Endothelial cell (in vitro differentiated cells): ENCODE results near the gene IL33. TPM values are rescaled to one million over a fixed set of nuclear protein-coding genes. Genes with fewer than 3 reads are reported as not detected.
A peak's percentile ranks its signal among the peaks of the same experiment; 100 is the strongest.

Experiments used
- DNase-seq: peaks from one replicate; pipeline ENCODE4 v3.0.0; 2021; ENCODE audit warnings: low spot score
- H3K27ac Mint-ChIP-seq: one replicate; pipeline ENCODE4 v1.8.0; 2021; ENCODE audit warnings: mixed read lengths, inconsistent platforms; ENCODE audit not compliant: unreplicated experiment
- H3K27me3 Mint-ChIP-seq: one replicate; pipeline ENCODE4 v1.8.0; 2021; ENCODE audit warnings: mild to moderate bottlenecking, moderate library complexity, mixed read lengths, inconsistent platforms; ENCODE audit not compliant: unreplicated experiment
- H3K36me3 Mint-ChIP-seq: one replicate; pipeline ENCODE4 v1.8.0; 2021; ENCODE audit warnings: mild to moderate bottlenecking, low read depth, mixed read lengths, inconsistent platforms; ENCODE audit not compliant: unreplicated experiment
- H3K4me1 Mint-ChIP-seq: one replicate; pipeline ENCODE4 v1.8.0; 2021; ENCODE audit warnings: mild to moderate bottlenecking, mixed read lengths, inconsistent platforms; ENCODE audit not compliant: unreplicated experiment
- H3K4me3 Mint-ChIP-seq: one replicate; pipeline ENCODE4 v1.8.0; 2021; ENCODE audit warnings: mild to moderate bottlenecking, mixed read lengths, inconsistent platforms; ENCODE audit not compliant: unreplicated experiment
- H3K9me3 Mint-ChIP-seq: one replicate; pipeline ENCODE4 v1.8.0; 2021; ENCODE audit warnings: mixed read lengths, inconsistent platforms; ENCODE audit not compliant: unreplicated experiment
- CTCF ChIP-seq: fragments of 200-600 bp; sonication (generic); IDR thresholded peaks from one replicate; pipeline ENCODE4 v1.5.0; 2021; ENCODE audit warnings: antibody characterized with exemption; ENCODE audit not compliant: unreplicated experiment
- total RNA-seq: library from RNA; stranded (reverse); fragmentation: NEBNext Ultra II Directional; extraction: Animal tissue kit (Norgen Biotek cat#: 25700); gene quantifications from one replicate; pipeline ENCODE4 v1.2.1, GENCODE V29; 2021; ENCODE audit not compliant: unreplicated experiment

Gene IL33
- total RNA-seq, 1 donor from 2014 or later = 0.31 TPM

GRCh38 chr9:6214903-6215302, 704 bp upstream of the IL33 start:
- H3K36me3 Mint-ChIP-seq = peaks cover 12% of the 10 kb centered on the region
- H3K27me3 Mint-ChIP-seq = no peaks in the 10 kb centered on the region
- no peak for TF ChIP-seq CTCF
- H3K4me3 Mint-ChIP-seq = no peak overlapping the region
- no peak for DNase-seq
- H3K4me1 Mint-ChIP-seq = peaks cover 34% of the 10 kb centered on the region
- H3K9me3 Mint-ChIP-seq = no peaks in the 10 kb centered on the region
- no peak overlapping the region for H3K27ac Mint-ChIP-seq

- H3K36me3 Mint-ChIP-seq = peaks cover 5% of the 10 kb centered on the region
- no peak for TF ChIP-seq CTCF
- H3K27ac Mint-ChIP-seq = no peak overlapping the region
- DNase-seq = no peak
- peaks cover 40% of the 10 kb centered on the region for H3K4me1 Mint-ChIP-seq
- H3K9me3 Mint-ChIP-seq = no peaks in the 10 kb centered on the region
- no peaks in the 10 kb centered on the region for H3K27me3 Mint-ChIP-seq
- H3K4me3 Mint-ChIP-seq = no peak overlapping the region
Measured at GRCh38 chr9:6216002-6216401, 395 bp downstream of the IL33 start.

- no peaks in the 10 kb centered on the region for H3K9me3 Mint-ChIP-seq
- H3K27ac Mint-ChIP-seq = peak overlapping the region; percentile 62
- H3K36me3 Mint-ChIP-seq = peaks cover 3% of the 10 kb centered on the region
- TF ChIP-seq CTCF = no peak
- no peaks in the 10 kb centered on the region for H3K27me3 Mint-ChIP-seq
- H3K4me1 Mint-ChIP-seq = peaks cover 40% of the 10 kb centered on the region
- H3K4me3 Mint-ChIP-seq = no peak overlapping the region
- no peak for DNase-seq
Measured at GRCh38 chr9:6216951-6217350, 1.3 kb downstream of the IL33 start.

- Mint-ChIP-seq H3K4me1 (peaks cover 40% of the 10 kb centered on the region), H3K9me3 (no peaks in the 10 kb centered on the region), H3K4me3 (no peak overlapping the region), H3K27ac (peak overlapping the region; percentile 98), H3K27me3 (no peaks in the 10 kb centered on the region), H3K36me3 (peaks cover 3% of the 10 kb centered on the region)
- TF ChIP-seq CTCF = no peak
- no peak for DNase-seq
Measured at GRCh38 chr9:6218099-6218502, 2.5 kb downstream of the IL33 start.

GRCh38 chr9:6219040-6219439, 3.4 kb downstream of the IL33 start:
- TF ChIP-seq CTCF = no peak
- Mint-ChIP-seq H3K9me3 (no peaks in the 10 kb centered on the region), H3K36me3 (peaks cover 3% of the 10 kb centered on the region), H3K27me3 (no peaks in the 10 kb centered on the region), H3K4me1 (peaks cover 40% of the 10 kb centered on the region), H3K4me3 (no peak overlapping the region), H3K27ac (peak overlapping the region; percentile 52)
- no peak for DNase-seq
